MCF 10A (cell line): ENCODE data around the gene CCDC88C. TPM values are rescaled to one million over a fixed set of nuclear protein-coding genes. Genes with fewer than 3 reads are reported as not detected.
A peak's percentile ranks its signal among the peaks of the same experiment; 100 is the strongest.

Experiments used
- BruUV-seq: library from RNA; stranded (reverse); fragments of 400-500 nt; replicated peaks from 2 replicates; lab custom pipeline; 2021; lab: Mats Ljungman, UMichigan
- CTCF ChIA-PET: fragments of 300-600 bp; sonication (Branson Sonifier 250); formaldehyde crosslinking; extraction: SDS; loops from one replicate; lab custom pipeline; 2021; ENCODE audit warnings: antibody characterized with exemption, inconsistent platforms; lab: Yijun Ruan, JAX
- POLR2A ChIA-PET: fragments of 300-600, 350-650 bp; sonication (Branson Sonifier 250); formaldehyde crosslinking; extraction: SDS; loops from one replicate; lab custom pipeline; 2020; ENCODE audit warnings: antibody characterized with exemption, inconsistent platforms; lab: Yijun Ruan, JAX
- DNase-seq: peaks from one replicate; pipeline ENCODE4 v3.0.0-alpha.2; 2018; ENCODE audit not compliant: unreplicated experiment
- H3K27ac Mint-ChIP-seq: one replicate; pipeline ENCODE4 v1.8.0; 2022; ENCODE audit warnings: mild to moderate bottlenecking, low read depth, mixed read lengths; ENCODE audit not compliant: unreplicated experiment
- H3K27me3 Mint-ChIP-seq: one replicate; pipeline ENCODE4 v1.8.0; 2022; ENCODE audit warnings: mixed read lengths; ENCODE audit not compliant: insufficient read depth, unreplicated experiment
- H3K36me3 Mint-ChIP-seq: one replicate; pipeline ENCODE4 v1.8.0; 2022; ENCODE audit warnings: mild to moderate bottlenecking, moderate library complexity, mixed read lengths; ENCODE audit not compliant: insufficient read depth, unreplicated experiment
- H3K4me1 Mint-ChIP-seq: one replicate; pipeline ENCODE4 v1.8.0; 2022; ENCODE audit warnings: mixed read lengths; ENCODE audit not compliant: insufficient read depth, unreplicated experiment
- H3K4me3 Mint-ChIP-seq: one replicate; pipeline ENCODE4 v1.8.0; 2022; ENCODE audit warnings: mild to moderate bottlenecking, moderate library complexity, mixed read lengths; ENCODE audit not compliant: unreplicated experiment
- H3K9me3 Mint-ChIP-seq: one replicate; pipeline ENCODE4 v1.8.0; 2022; ENCODE audit warnings: mixed read lengths; ENCODE audit not compliant: unreplicated experiment
- intact Hi-C: fragments of 100-400 bp; cut with micrococcal nuclease; formaldehyde crosslinking; loops from 2 replicates; pipeline ENCODE4 v1.14.1; 2022
- total RNA-seq: library from RNA; stranded (reverse); gene quantifications from 2 replicates; pipeline ENCODE4 v1.2.3, GENCODE V29; 2022
- TF ChIP-seq, protein P1 (sequence below): fragments of 200-600 bp; IDR thresholded peaks from one replicate; pipeline ENCODE4 v1.8.0; 2022; ENCODE audit warnings: antibody characterized with exemption, mild to moderate bottlenecking; ENCODE audit not compliant: unreplicated experiment

CCDC88C gene
- total RNA-seq, 1 experiment from 2014 or later, result 19.7 TPM

DNA sequence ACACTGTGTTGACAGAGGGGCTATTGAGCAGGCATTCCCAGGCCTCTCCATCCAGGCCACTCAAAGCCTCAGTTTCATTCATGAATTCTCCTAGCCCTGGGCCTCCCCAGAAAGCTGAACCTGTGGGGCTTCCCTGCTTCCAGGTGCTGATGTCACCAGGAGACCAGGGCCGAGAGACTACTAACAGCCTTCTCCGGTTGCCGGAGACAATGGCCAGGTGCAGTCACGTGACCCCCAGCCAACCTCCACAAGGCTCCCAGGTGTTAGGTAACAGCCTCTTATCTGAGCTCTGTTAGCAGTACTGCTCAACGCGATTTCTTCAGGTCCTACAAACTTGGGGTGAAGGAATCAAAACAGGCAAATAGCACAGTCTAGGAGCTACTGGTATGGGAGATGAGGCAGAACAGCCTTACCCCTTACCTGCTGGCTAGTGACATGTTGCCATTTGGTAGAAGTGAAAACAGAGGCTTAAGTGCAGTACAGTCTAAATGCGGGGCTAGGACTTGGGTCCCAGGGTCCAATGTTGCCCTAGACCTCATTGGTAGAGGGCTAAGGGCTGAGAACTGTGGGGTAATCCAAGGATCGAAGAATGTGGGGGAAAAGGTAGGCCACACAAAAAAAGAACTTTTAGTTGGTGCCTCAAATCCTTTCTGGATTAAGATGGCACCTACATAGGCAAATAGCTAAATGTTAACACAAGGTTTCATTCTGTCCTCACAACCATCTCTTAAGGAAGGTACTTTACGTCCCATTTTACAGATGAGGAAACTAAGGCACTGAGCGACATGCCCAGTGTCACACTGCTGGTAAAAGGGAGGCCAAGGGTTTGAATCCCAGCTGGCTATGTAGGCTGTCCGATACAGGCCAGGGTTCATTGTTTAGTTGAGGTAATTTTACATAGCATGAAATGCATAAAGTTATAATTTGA is 3.8 kb downstream of the CCDC88C start:
- Mint-ChIP-seq H3K4me3 (no peak overlapping the region), H3K27me3 (no peaks in the 10 kb centered on the region), H3K4me1 (peaks cover 19% of the 10 kb centered on the region), H3K36me3 (peaks cover 10% of the 10 kb centered on the region), H3K27ac (no peak overlapping the region), H3K9me3 (no peaks in the 10 kb centered on the region)
- intact Hi-C loops, result no loop called here
- peak; percentile 63 for DNase-seq
- TF ChIP-seq, protein P1, sequence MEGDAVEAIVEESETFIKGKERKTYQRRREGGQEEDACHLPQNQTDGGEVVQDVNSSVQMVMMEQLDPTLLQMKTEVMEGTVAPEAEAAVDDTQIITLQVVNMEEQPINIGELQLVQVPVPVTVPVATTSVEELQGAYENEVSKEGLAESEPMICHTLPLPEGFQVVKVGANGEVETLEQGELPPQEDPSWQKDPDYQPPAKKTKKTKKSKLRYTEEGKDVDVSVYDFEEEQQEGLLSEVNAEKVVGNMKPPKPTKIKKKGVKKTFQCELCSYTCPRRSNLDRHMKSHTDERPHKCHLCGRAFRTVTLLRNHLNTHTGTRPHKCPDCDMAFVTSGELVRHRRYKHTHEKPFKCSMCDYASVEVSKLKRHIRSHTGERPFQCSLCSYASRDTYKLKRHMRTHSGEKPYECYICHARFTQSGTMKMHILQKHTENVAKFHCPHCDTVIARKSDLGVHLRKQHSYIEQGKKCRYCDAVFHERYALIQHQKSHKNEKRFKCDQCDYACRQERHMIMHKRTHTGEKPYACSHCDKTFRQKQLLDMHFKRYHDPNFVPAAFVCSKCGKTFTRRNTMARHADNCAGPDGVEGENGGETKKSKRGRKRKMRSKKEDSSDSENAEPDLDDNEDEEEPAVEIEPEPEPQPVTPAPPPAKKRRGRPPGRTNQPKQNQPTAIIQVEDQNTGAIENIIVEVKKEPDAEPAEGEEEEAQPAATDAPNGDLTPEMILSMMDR, result no peak
- ChIA-PET POLR2A (interaction anchor here (0.6 to 9.3 kb wide), 7 partner anchors 16 to 542 kb away, joined by 3 to 99 read pairs (median 5); no protein-coding TSS in a partner anchor), CTCF (interaction anchor here (0.5 to 11.7 kb wide), 5 partner anchors 16 to 388 kb away, joined by 3 to 276 read pairs (median 4); no protein-coding TSS in a partner anchor)
- BruUV-seq, result no TSS peak

DNA sequence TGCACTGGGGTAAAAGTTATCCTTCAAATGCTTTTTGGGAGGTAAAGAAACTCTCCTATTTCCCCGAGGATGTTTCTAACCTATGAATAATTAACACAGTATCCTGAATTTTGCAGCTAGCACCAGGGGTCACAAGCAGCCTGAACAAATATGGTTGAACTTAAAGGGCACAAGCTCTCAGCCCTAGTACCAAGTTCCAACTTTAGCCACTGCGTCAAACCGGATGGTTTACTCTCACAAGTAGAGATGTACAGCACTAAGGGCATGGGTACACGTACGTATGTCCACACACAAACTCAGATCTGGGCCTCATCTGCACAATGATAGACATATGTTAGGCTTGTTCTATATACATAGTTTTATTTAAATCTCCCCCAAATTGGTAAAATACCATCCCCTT is 4.7 kb downstream of the CCDC88C start:
- no peak overlapping the region for H3K4me3 Mint-ChIP-seq
- ChIA-PET POLR2A (interaction anchor here (1.6 to 9.3 kb wide), 3 partner anchors 17 to 52 kb away, joined by 5 to 99 read pairs (median 9); no protein-coding TSS in a partner anchor), CTCF (interaction anchor here (0.5 to 11.7 kb wide), 2 partner anchors 33 to 90 kb away, joined by 3 to 276 read pairs; no protein-coding TSS in a partner anchor)
- no peaks in the 10 kb centered on the region for H3K27me3 Mint-ChIP-seq
- no TSS peak for BruUV-seq
- DNase-seq, result no peak
- peaks cover 17% of the 10 kb centered on the region for H3K4me1 Mint-ChIP-seq
- peaks cover 10% of the 10 kb centered on the region for H3K36me3 Mint-ChIP-seq
- intact Hi-C loops, result no loop called here
- no peaks in the 10 kb centered on the region for H3K9me3 Mint-ChIP-seq
- TF ChIP-seq, protein P1, result no peak
- H3K27ac Mint-ChIP-seq, result no peak overlapping the region

DNA sequence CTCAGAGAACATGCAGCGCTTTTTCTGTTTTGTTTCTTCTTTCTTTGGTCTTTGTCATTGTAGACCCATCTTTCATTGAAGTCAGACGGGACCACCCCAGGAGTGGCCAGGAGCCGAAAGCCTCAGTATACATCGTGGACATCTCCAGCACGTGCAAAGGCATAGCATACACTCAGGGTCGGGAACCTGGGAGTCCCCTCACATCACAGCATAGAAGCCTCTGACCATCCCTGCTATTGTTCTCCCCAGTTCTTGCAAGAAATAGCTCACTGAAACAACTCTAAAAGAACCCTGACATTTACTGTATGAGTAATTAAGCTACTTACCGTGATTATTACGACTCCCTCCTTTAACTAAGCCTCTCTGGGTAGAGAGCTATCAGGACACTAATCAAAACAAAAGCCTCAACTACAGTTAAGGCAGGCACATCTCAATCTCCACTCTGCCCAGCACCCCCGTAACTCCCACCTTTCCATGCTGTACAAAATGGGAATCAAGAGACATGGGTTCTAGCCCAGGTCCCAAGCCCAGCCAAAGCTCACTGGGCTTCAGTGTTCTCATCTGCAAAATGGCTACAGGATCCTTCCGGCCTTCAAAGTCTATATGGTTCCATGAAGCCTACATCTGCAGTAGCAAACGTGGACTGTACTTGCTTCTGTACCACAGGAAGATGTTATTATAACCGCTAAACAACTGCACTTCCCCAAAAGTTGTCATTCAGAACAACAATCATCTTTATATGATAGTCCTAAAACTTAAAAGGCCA is 6.7 kb downstream of the CCDC88C start:
- BruUV-seq, result no TSS peak

More for the DNA sequence above, 6.7 kb downstream of the CCDC88C start:
- Mint-ChIP-seq H3K9me3 (no peaks in the 10 kb centered on the region), H3K4me3 (no peak overlapping the region), H3K27ac (peak overlapping the region; percentile 20), H3K4me1 (peaks cover 4% of the 10 kb centered on the region), H3K27me3 (no peaks in the 10 kb centered on the region), H3K36me3 (peaks cover 14% of the 10 kb centered on the region)
- DNase-seq, result no peak
- CTCF ChIA-PET, result interaction anchor here (0.6 to 1.3 kb wide), 3 partner anchors 88 to 123 kb away, joined by 3 to 4 read pairs (median 3); no protein-coding TSS in a partner anchor
- POLR2A ChIA-PET, result interaction anchor here (0.6 kb wide), 1 partner anchor 20 kb away, joined by 3 read pairs; no protein-coding TSS in a partner anchor
- TF ChIP-seq, protein P1, result no peak
- intact Hi-C loops, result no loop called here
